Measurements from ENCODE around the gene RCAN3.

GRCh38 chr1:24472527-24473251 is 29.9 kb upstream of the RCAN3 start:
- TF ChIP-seq CTCF (IDR thresholded peaks at IDR 0.05), result no peak
- no peak for TF ChIP-seq POLR2A (IDR thresholded peaks at IDR 0.05)

Measured in thyroid gland (tissue), 4 donors.